GM21529 (cell line): ENCODE data around the gene PGM1.

Experiments used
- ATAC-seq: cut with Tn5 transposase; IDR thresholded peaks from one replicate; pipeline ENCODE4 v1.9.1; 2021; ENCODE audit not compliant: unreplicated experiment

PGM1 gene

DNA sequence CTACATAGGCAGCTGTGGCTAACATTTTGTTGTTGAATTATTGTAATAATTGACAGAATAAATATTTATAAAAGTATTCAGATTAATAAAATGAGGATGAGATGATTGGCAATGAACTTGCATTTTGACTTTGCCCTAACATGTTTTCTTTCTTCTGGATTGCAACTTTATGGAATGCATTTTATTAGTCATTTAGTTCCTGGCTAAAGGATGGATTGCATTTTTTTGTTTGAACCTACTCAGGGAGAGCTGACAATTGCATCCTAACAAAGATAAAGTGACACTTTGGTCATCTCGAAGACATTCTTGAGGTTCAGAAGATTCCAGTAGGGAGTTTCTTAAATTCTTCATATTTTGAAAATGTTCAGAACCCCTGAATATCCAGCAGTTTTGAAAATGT, 37.5 kb downstream of the PGM1 start:
- no peak for ATAC-seq

DNA sequence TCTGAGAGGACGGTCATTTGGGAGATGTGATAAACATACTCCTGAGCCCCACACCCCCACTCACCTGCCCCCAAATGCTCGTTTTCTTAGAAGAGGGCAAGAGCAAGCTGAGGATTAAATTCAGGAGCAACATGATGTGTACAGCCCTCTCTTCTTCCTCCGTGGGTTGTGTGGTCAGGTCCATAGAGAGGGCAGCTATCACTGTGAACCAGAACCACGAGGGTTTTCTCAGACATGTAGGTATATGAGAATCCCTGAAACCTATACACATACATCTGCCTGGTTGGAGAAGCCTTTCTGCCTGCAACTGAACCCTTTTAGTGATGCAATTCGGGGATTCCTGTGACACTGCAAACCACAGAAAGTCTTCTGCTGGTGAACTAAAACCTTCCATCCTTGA, 38.9 kb downstream of the PGM1 start:
- no peak for ATAC-seq

DNA sequence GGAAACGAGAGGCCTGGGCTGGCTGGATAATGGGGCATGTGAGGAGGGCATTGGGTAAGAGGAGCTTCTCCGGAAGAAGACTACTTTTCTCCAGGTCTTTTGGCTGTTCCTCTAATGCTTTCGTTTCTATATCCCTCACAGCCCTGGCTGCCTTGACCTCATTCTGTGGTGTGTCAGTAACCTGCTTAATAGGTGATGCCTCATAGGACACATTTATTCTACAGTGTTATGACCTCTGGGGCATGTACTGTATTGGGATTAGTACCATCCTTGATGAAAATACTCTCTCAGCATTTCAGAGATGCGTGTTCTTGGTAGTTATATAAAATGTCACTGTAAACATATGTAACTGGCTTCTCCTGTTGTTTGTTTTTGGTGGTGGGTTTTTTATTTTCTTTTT, 40.1 kb downstream of the PGM1 start:
- ATAC-seq: no peak

DNA sequence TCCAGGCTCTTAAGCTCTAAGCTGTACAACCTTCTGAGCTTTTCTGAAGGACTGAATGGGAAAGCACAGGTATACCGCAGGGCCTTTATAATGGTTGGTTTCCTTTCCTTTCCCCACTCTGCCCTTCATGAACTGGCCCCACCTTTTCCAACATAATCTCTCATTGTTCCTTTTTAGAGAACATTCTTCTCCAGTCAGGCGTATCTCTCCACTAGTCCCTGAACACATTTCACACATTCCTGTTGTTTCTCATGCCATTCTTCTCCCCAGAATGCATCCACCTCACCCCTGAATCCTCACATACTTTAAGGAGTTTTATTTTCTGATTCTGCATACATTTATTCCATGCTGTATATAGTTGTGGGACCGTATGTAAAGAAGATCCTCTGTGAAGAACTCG, 41.3 kb downstream of the PGM1 start:
- ATAC-seq: no peak

DNA sequence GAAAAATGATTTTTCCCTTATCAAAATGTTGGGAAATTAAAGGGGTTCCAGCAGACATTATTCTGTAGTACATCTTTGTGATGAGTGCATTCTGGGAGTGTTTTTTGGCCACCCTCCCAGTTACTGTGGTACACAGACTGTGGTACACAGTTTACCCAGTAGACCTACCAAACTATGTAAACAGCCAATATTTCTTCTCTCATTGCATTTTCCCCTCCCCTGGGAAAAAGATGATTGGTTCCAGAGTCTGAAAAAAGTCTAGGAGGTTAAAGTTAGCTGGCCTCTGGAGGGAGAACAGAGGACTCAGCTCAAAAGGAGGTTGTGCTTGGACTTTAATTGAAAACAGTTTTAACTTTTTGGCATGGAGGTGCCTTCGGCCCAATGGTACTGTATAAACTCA, 42.5 kb downstream of the PGM1 start:
- no peak for ATAC-seq

DNA sequence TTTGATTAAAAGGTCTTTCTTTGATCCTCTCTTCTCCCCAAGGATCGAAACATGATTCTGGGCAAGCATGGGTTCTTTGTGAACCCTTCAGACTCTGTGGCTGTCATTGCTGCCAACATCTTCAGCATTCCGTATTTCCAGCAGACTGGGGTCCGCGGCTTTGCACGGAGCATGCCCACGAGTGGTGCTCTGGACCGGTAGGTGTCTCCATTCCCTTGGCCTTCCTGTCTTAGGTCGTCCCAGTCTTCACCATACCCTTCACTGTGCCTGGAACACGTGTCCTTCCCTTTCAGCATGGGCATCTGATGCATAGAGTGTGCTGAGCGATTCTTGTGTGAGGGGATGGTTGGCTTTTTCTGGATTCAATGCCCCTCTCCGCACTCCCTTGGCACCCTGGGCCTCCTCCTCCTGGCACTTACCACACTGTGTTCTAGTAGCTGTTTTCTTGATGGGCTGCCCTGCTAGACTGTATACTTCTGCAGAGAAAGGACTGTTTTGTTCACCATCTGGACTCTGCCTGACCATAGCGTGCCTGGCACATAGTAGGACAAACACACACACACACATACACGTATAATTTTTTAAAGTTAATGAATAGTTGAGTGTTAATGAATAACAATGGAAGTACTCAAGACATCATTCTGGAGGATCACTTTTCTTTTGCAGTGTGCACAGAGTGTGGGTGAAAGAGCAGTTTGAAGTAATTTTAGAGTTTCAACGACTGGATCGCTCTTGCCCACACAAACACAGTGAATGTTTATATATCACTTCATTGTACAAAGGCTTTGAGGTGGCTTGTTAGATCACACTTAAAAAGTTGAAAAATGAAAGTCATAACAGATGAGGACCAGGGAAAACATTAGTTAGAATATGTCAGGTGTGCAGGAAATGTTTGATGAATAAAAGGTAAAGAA, 43.2 kb downstream of the PGM1 start:
- no peak for ATAC-seq

DNA sequence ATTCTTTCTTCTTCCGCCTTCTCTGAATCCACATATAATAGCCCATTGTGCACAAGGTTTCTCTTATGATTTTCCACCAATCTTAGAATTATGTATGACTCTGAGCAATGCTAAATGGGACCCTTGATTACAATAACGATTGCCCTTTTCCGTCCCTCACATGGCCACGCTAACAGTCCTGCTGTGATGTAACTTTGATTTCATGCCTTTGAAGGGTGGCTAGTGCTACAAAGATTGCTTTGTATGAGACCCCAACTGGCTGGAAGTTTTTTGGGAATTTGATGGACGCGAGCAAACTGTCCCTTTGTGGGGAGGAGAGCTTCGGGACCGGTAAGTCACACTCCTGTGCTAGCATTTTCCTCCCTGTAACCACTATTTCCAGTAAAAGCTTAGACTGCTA, 45.3 kb downstream of the PGM1 start:
- ATAC-seq: no peak

DNA sequence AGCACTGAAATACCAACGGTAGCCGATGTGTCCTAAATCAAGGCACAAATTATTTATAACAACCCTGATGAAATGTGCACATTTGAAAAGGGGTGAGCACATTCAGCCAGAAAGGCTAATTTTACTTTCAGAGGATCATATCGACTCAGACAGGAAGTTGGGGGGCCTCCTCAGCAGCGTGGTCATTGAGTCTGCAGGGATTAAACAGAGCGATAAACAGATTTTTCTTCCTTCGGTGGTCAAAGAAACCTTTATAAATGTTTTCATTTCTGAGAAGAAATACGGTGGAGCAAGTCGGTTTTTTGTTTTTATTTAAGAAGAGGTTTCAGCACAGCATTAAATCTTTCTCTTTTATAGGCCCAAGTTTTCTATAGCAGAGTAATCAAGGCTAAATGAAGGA, 45.7 kb downstream of the PGM1 start:
- no peak for ATAC-seq

DNA sequence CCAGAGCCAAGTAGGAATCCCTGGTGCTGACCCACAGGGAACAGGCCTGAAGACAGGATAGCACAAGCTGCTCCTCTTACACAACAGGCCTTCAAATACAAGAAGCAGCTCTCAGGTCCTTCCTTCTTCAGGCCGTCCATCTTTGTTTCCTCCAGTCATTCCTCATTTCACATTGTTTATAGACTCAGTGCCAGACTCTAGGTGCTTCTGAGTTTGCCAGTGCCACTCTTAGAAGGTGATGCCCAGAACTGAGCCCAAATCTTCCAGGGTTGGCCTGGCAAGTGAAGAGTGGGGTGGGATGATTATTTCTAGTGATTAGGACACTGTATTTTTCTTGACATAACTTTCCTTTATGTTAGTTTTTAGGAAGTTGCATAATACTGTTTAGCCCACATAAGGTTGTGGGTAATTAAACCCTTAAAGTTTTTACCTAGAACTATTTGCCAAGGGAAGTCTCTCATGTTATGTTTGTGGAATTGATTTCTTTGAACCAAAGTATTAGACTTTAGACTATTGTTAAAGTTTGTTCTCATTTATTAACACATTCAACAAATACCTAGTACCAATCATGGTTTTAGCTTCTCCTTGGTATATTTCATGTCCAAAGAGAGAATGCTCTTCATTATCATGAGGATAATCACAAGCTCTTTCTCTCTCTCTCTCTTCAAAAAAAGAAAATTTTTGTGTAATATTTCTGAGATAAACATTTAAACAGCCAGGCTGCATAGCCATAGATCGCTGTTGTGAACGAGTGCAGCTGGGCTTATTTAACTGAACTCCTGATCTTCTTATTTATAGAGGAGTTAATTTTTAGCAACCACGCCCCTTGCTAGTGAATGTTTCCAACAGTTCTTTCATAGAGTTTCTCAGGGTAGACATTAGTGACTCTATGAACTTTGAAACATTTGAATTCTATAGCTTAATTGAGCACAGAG, 47.7 kb downstream of the PGM1 start:
- no peak for ATAC-seq

DNA sequence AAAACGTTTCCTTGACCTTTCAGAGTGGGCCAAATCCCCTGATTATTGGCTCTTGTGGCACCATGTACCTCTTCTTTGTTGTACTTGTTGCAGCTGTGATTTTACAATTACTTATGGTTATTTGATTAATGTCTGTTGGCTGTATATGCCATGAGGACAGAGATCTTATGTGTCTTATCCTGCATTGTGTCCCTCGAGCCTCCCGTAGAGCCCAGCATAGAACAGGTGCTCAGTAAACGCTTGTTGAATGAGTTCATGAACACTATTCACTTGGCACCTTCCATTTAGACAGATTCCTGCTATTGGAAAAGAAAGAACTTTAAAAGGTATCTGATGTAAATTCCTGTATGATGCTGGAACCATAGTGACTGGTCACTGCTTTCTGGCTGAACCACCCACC, 48.4 kb downstream of the PGM1 start:
- ATAC-seq: no peak

DNA sequence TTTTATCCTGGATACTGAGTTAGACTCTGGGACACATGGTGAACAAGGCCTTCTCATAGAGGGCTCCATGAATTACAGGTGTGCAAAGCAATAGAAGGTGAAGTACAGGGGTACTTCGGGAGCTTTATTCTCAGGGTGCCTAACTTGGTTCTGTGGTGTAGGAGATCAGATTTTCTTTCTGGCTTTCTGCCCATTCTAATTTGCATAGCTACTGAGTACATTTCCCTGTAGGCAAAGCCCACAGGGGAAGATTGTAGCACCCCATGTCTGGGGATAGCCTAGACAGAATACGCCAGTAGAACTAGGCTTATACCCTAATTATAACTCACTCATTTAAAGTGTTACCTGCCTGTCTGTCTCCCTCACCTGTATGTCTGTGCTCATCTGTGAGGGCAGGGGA, 49.7 kb downstream of the PGM1 start:
- ATAC-seq: no peak

DNA sequence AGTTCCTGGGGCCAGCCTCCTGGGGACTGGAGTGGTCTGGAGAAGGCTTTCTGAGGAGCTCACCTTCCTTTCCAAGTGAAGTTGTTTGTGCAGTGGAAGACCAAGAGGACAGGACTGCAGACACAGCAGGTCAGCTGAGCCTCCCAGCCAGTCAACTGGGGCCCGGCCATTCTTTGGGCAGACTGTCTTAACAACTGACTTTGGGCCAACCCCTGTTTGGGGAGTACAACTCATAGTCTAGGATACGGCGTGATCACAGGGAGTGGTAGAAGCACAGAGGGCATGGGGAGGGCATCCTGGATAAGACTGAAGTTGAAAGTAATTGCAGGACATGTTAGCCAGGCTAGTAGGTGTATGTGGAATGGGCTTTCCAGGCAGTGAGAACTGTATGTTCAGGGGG, 50.3 kb downstream of the PGM1 start:
- ATAC-seq: no peak

DNA sequence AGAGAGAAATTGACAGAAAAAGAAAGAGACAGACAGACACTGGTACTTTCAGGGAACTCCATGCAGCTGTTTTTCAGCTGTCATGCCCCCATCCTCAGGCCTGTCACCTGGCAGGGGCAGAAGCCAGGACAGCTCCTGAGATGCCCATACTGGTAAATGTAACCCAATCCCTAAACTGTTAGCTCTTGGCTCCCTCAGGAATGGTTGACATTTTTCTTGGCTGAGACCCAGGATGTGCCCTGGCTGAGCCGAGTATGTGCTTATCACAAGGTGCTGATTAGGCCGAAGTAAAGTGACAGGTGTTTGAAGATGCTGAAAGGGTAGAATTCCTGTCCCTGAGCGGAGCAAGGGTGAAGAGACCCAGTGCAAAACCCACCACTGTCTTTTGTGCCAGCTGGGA, 50.7 kb downstream of the PGM1 start:
- no peak for ATAC-seq

DNA sequence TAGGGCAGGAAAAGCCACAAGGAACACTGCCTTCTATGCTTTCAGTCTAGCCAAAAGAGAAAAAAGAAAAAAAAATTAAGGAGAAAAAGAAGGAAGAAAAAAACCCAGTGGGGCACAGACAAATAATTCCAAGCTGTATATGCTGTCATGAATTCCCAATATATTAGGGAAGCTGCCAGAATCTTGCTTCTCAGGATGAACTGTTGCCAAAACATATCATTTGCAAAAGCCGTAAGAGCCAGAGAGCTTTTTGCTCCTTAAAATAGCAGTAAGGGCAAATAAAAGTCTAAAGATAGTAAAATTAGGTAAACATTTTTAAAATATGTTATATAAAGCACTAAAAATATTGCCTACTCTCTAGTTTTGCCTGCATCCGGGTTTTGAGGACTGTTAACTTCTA, 52.1 kb downstream of the PGM1 start:
- no peak for ATAC-seq

DNA sequence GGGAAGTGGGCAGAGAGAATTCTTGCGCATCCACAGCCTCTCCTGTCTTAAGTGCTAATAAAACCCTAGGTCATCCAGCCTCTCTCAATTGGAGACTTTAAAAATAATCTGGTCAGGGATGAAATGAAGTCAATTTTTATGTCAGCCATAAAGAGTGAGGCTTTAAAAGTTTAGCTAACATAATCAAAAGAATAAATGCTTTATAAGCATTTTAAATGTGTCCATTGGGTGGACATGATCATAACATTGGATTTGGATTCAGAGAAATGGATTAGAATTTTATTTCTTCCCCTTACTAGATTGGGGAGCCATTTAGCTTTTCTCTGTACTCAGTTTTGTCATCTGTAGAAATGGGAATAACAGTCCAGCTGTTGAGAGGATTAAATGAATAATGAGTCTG, 55.5 kb downstream of the PGM1 start:
- no peak for ATAC-seq

DNA sequence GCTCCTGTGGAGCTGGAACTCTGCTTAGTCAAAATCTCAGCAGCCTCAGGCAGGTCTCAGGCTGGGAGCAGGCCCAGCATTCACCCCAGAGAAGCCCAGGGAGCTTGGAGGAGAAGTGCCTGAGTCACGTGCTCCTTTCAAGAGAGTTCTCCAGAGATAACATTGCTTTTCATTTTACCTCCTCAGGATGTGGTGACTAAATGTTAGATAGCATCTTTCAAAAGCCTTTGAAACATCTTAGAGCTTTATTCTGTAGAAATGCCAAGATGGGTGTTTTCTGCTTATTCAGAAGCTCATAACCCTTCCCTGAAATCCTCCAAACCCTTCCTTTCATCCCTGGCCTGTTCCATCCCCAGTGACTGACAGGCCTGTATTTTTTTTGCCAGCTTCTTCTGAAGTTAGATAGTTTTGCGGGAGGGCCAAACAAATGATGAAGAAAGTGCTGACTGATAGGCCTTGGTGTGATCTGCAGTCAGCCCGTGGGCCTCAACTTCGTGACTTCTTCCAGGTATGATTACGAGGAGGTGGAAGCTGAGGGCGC, 58.0 kb downstream of the PGM1 start:
- ATAC-seq: no peak

DNA sequence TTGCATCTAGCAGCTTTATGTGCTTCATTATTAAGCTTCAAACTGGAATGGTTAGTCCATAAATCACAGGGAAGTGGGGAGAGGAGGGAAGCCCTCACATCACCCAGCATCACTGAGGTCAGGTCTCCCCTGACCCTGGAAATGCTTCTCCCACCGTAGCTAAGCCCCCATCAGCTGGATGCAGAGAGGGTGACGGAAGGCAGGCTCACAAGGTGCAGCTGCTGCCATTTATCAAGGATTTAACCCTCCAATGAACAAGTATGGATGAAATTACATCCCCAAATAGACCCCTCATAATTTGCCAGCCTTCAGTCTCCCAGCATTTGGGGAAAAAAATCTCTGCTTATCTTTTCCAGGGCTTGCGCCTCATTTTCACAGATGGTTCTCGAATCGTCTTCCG, 60.8 kb downstream of the PGM1 start:
- no peak for ATAC-seq

DNA sequence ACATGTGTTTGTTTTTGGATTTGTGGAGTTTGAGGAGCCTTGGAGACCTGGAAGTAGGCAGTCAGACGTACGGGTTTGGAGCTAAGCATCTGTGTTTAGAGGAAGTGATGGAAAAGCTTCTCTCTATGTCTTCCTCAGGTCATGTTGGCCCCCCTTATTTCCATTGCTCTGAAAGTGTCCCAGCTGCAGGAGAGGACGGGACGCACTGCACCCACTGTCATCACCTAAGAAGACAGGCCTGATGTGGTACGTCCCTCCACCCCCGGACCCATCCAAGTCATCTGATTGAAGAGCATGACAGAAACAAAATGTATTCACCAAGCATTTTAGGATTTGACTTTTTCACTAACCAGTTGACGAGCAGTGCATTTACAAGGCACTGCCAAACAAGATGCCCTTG, 66.2 kb downstream of the PGM1 start:
- ATAC-seq: no peak

DNA sequence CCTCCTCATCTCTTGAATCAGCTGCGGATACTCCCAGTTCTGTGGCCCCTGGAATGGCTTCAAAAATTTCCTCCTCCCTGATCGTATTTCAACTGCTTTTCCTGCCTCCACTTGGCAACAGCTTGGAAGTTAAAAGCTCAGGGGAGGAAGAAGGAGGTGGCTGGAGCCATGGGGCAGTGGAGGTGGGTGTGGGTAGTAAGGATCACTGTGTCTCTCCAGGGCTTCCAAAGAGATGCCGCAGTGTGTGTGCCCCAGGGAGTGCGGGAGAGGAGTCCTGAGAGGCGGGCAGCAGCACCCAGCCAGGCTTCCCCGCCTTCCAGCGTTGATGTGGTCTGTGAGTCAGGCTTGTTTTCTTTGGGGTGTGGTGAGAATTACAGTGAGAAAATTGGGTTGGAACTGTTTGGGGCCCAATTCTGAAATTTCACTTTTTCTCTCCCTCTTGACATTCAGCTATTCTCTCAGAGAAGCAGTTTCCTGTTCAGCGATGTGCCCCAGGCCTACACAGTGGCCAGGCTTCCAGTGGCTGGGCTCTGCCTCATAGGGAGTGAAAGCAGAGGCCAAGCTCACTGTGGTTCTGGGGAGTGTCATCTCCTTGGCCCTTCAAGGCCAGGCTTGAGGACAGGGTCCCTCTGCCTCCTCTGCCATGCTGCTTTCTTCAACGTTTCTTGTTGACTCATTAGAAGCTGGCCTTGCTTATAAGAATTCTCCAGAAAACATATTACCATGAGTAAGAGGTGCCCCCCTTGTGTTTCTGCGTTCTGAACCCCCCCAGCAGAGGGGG, 69.0 kb downstream of the PGM1 start:
- no peak for ATAC-seq

DNA sequence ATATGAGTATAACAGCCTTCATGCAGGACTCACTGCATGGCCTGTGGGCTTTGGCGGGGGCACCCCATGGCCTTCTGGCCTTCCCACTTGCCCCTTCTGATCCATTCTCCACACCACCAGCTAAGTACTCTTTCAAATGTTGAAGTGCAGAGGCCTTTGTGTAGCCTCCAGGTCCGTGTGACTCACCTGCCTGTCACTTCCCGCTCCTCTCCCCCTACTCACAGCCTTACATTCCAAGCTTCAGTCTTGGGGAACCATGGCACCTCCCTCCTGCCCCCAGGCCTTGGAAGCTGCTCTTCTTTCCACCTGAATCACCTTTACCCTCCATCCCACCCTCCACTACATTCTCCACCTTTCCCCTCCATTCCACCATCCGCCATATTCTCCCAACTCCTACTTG, 69.6 kb downstream of the PGM1 start:
- no peak for ATAC-seq

DNA sequence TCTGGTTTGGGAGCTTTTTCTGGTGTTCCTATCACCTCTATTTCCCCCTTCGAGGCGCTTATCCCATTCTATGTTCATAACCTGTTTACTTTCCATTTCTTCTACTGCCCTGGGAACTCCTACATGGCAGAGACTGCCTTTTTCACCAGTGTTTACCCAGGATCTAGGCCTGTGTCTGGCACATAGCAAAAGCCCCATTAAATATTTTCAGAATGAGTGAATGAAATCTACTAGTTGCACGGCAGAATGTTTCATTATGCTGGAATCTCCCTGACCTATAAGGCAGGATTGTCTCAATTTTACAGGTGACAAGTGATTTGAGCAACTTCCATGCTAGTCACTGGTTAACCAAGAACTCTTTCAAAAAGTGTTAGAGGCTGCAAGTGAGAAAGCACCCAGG, 70.1 kb downstream of the PGM1 start:
- ATAC-seq: no peak
